HG03565 (cell line): ENCODE results near the gene STX12.
"Not testable (repeated sequence)": the region's sequence is repeated elsewhere in the genome, so short reads cannot be mapped to it uniquely, and the experiment has no call there.

Experiments used
- ATAC-seq: cut with Tn5 transposase; IDR thresholded peaks from one replicate; pipeline ENCODE4 v1.9.1; 2021; ENCODE audit warnings: mild to moderate bottlenecking, moderate library complexity; ENCODE audit not compliant: unreplicated experiment

STX12 gene

GRCh38 chr1:27829339-27829960 lies 56.4 kb downstream of the STX12 start:
- ATAC-seq, result not testable (repeated sequence)

- peak; percentile 91 for ATAC-seq
These were observed 57.8 kb downstream of the STX12 start, which contains the start of gene PPP1R8 for GRCh38 chr1:27830621-27831440. Gene PPP1R8 (plus strand): TSS chr1:27830782. CDS start chr1:27830836, 54 bp downstream.

- ATAC-seq, result no peak
These were observed 58.8 kb downstream of the STX12 start for GRCh38 chr1:27831568-27832410.

GRCh38 chr1:27832762-27833161 lies 59.7 kb downstream of the STX12 start:
- ATAC-seq, result no peak

- ATAC-seq, result no peak
These were observed 60.5 kb downstream of the STX12 start for GRCh38 chr1:27833470-27833869.

- ATAC-seq, result no peak
These were observed 62.0 kb downstream of the STX12 start for GRCh38 chr1:27835046-27835445.

- no peak for ATAC-seq
These were observed 62.5 kb downstream of the STX12 start for GRCh38 chr1:27835501-27835900.

GRCh38 chr1:27849951-27850350 lies 76.9 kb downstream of the STX12 start:
- no peak for ATAC-seq

GRCh38 chr1:27855085-27855484 lies 82.1 kb downstream of the STX12 start:
- ATAC-seq, result no peak

GRCh38 chr1:27856561-27857343 lies 83.7 kb downstream of the STX12 start:
- no peak for ATAC-seq

GRCh38 chr1:27857552-27857951 lies 84.5 kb downstream of the STX12 start:
- not testable (repeated sequence) for ATAC-seq

GRCh38 chr1:27858072-27858948 lies 85.3 kb downstream of the STX12 start:
- peak; percentile 49 for ATAC-seq

GRCh38 chr1:27858949-27859576 lies 86.0 kb downstream of the STX12 start:
- no peak for ATAC-seq

- ATAC-seq, result no peak
These were observed 88.4 kb downstream of the STX12 start for GRCh38 chr1:27861436-27861835.

- no peak for ATAC-seq
These were observed 89.0 kb downstream of the STX12 start for GRCh38 chr1:27862004-27862403.

GRCh38 chr1:27862671-27863537 lies 89.9 kb downstream of the STX12 start:
- ATAC-seq, result no peak

- no peak for ATAC-seq
These were observed 90.5 kb downstream of the STX12 start for GRCh38 chr1:27863538-27863915.

- ATAC-seq, result no peak
These were observed 91.4 kb downstream of the STX12 start for GRCh38 chr1:27864264-27864895.
